Mesenchymal stem cell (in vitro differentiated cells and primary cell): ENCODE measurements around the gene STRAP.
A peak's percentile ranks its signal among the peaks of the same experiment; 100 is the strongest.

Source experiments
- DNase-seq: peaks from one replicate; pipeline ENCODE4 v3.0.0-alpha.2; 2013
- H2AFZ ChIP-seq: one replicate; pipeline ENCODE4 v1.6.1; 2013; ENCODE audit warnings: low read depth, mild to moderate bottlenecking, control low read depth, inconsistent platforms, low read length, moderate library complexity
- H2AK5ac ChIP-seq: 2 replicates; pipeline ENCODE4 v1.6.1; 2013; ENCODE audit warnings: low read length, moderate library complexity, mild to moderate bottlenecking, inconsistent platforms; ENCODE audit not compliant: severe bottlenecking
- H2BK120ac ChIP-seq: one replicate; pipeline ENCODE4 v1.6.1; 2013; ENCODE audit warnings: low read depth, mild to moderate bottlenecking, inconsistent platforms, low read length, moderate library complexity
- H2BK12ac ChIP-seq, 2 experiments: one replicate each; pipeline ENCODE4 v1.6.1; 2013; ENCODE audit warnings: inconsistent platforms in 2 of 2, low read length in 2 of 2, mild to moderate bottlenecking in 2 of 2, moderate library complexity in 2 of 2, control low read depth in 1 of 2
- H2BK15ac ChIP-seq: one replicate; pipeline ENCODE4 v1.6.1; 2013; ENCODE audit warnings: mild to moderate bottlenecking, low read depth, inconsistent platforms; ENCODE audit not compliant: poor library complexity, severe bottlenecking
- H2BK5ac ChIP-seq: 2 replicates; pipeline ENCODE4 v1.6.1; 2013; ENCODE audit warnings: low read depth, mild to moderate bottlenecking, low read length, control low read depth, inconsistent platforms; ENCODE audit not compliant: poor library complexity, severe bottlenecking
- H3K14ac ChIP-seq, 2 experiments: one replicate each; pipeline ENCODE4 v1.6.1; 2013; ENCODE audit warnings: inconsistent platforms in 2 of 2, low read length in 2 of 2, control low read depth in 1 of 2, mild to moderate bottlenecking in 1 of 2, moderate library complexity in 1 of 2
- H3K18ac ChIP-seq, 2 experiments: one replicate each; pipeline ENCODE4 v1.6.1; 2013; ENCODE audit warnings: inconsistent platforms in 2 of 2, low read length in 2 of 2, control low read depth in 1 of 2, low read depth in 1 of 2, mild to moderate bottlenecking in 1 of 2
- H3K23ac ChIP-seq, 2 experiments: one replicate each; pipeline ENCODE4 v1.6.1; 2013; ENCODE audit warnings: inconsistent platforms in 2 of 2, low read length in 2 of 2, mild to moderate bottlenecking in 2 of 2, moderate library complexity in 2 of 2, control low read depth in 1 of 2
- H3K27ac ChIP-seq: 2 replicates; pipeline ENCODE4 v1.5.1; 2013; ENCODE audit warnings: mild to moderate bottlenecking, moderate library complexity, low read length, control low read depth, inconsistent platforms; ENCODE audit not compliant: poor library complexity, severe bottlenecking
- H3K27me3 ChIP-seq, 2 experiments: 2 replicates each; pipeline versions ENCODE4 v1.6.1 to v1.7.0; 2013; ENCODE audit warnings: low read length in 2 of 2, mild to moderate bottlenecking in 2 of 2, moderate library complexity in 2 of 2, control low read depth in 1 of 2, inconsistent platforms in 1 of 2; ENCODE audit not compliant: control insufficient read depth in 1 of 2, insufficient read depth in 1 of 2
- H3K36me3 ChIP-seq, 2 experiments: 2 replicates each; pipeline versions ENCODE4 v1.6.1 to v1.7.0; 2013; ENCODE audit warnings: low read length in 2 of 2, control low read depth in 1 of 2, inconsistent platforms in 1 of 2, low read depth in 1 of 2, mild to moderate bottlenecking in 1 of 2; ENCODE audit not compliant: insufficient read depth in 2 of 2, control insufficient read depth in 1 of 2
- H3K4ac ChIP-seq, 2 experiments: one replicate each; pipeline ENCODE4 v1.6.1; 2013; ENCODE audit warnings: inconsistent platforms in 2 of 2, low read length in 2 of 2, mild to moderate bottlenecking in 2 of 2, moderate library complexity in 2 of 2, control low read depth in 1 of 2, low read depth in 1 of 2
- H3K4me1 ChIP-seq: 2 replicates; pipeline ENCODE4 v1.6.1; 2013; ENCODE audit warnings: low read depth, low read length, control low read depth; ENCODE audit not compliant: control insufficient read depth, insufficient read depth
- H3K4me2 ChIP-seq: 2 replicates; pipeline ENCODE4 v1.6.1; 2013; ENCODE audit warnings: low read length, mild to moderate bottlenecking, inconsistent platforms; ENCODE audit not compliant: poor library complexity, severe bottlenecking
- H3K4me3 ChIP-seq, 2 experiments: 2 replicates each; pipeline versions ENCODE4 v1.5.1 to v1.7.0; 2013; ENCODE audit warnings: low read length in 2 of 2, mild to moderate bottlenecking in 2 of 2, control low read depth in 1 of 2, low read depth in 1 of 2; ENCODE audit not compliant: insufficient read depth in 1 of 2
- H3K79me1 ChIP-seq: replicated peaks from 2 replicates; pipeline ENCODE4 v1.6.1; 2013; ENCODE audit warnings: mild to moderate bottlenecking, control low read depth, low read length, inconsistent platforms; ENCODE audit not compliant: poor library complexity, severe bottlenecking
- H3K9ac ChIP-seq: 2 replicates; pipeline ENCODE4 v1.7.0; 2013; ENCODE audit warnings: mild to moderate bottlenecking, low read length, moderate library complexity
- H3K9me3 ChIP-seq: 2 replicates; pipeline ENCODE4 v1.7.0; 2013; ENCODE audit warnings: mild to moderate bottlenecking, low read length; ENCODE audit not compliant: control insufficient read depth
- H4K8ac ChIP-seq: one replicate; pipeline ENCODE4 v1.6.1; 2013; ENCODE audit warnings: inconsistent platforms, mild to moderate bottlenecking, low read length, moderate library complexity
- H4K91ac ChIP-seq: one replicate; pipeline ENCODE4 v1.6.1; 2013; ENCODE audit warnings: mild to moderate bottlenecking, low read length, inconsistent platforms
- WGBS: methylation state at CpG from one replicate; pipeline ENCODE4 v1.1.7; 2013; ENCODE audit warnings: mixed read lengths; 5-methylcytosine and 5-hydroxymethylcytosine counted together

STRAP gene

DNA sequence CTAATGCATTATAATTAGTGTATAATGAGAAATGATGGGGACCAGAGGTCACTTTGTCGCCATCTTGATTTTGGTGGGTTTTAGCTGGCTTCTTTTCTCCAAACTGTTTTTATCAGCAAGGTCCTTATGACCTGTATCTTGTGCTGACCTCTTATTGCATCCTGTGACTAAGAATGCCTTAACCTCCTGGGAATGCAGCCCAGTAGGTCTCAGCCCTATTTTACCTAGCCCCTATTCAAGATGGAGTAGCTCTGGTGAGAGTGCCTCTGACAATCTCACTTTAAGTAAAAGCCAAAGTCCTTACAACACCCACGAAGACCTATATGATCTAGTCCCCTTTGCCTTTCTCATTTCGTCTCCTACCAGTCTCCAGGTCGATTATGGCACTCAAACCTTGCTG, 28.3 kb upstream of the STRAP start:
- Histone ChIP-seq H2BK12ac (peak overlapping the region in 1 of 2 experiments; percentile 92), H2AK5ac (peak overlapping the region; percentile 35)
- WGBS, result 97% methylated on average over 4 of the region's 4 CpGs

DNA sequence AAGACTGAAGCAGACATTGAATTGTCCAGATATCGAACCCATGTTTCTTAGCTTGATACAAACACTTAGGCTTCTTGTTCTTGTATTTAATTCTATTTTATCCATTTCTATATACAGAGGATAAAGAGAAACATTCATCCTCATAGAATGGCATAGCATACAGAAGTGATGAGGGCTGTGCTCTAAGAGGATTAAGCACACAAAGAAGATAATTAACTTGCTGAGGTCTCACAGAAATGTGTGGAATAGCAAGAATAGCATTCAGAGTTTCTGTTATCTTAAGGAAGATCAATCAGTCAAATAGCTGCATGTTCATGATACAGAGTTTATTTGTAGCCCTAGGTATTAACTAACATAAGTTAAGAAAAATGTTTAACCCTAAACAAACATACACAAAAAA, 27.3 kb upstream of the STRAP start:
- Histone ChIP-seq H2BK15ac (no peak overlapping the region), H3K18ac (no peak overlapping the region), H3K4ac (no peak overlapping the region), H3K27me3 (no peaks in the 10 kb centered on the region), H3K4me2 (no peak overlapping the region), H3K14ac (no peak overlapping the region), H2AFZ (no peak overlapping the region), H3K27ac (no peak overlapping the region), H3K4me1 (peaks cover 1% of the 10 kb centered on the region), H3K79me1 (no peaks in the 10 kb centered on the region), H3K9me3 (no peaks in the 10 kb centered on the region), H2BK5ac (no peak overlapping the region), H2BK120ac (no peak overlapping the region), H3K23ac (no peak overlapping the region), H3K36me3 (no peaks in the 10 kb centered on the region), H3K9ac (peak overlapping the region; percentile 69), H3K4me3 (no peak overlapping the region), H2BK12ac (no peak overlapping the region), H2AK5ac (no peak overlapping the region), H4K91ac (no peak overlapping the region), H4K8ac (no peak overlapping the region)
- 100% methylated on average over 1 of the region's 1 CpG for WGBS
- DNase-seq, result no peak

More for the DNA sequence above, 28.3 kb upstream of the STRAP start:
- Histone ChIP-seq H2BK15ac (no peak overlapping the region), H3K4me1 (peaks cover 1% of the 10 kb centered on the region), H3K18ac (peak overlapping the region in 1 of 2 experiments; percentile 29), H3K9ac (no peak overlapping the region), H2AFZ (no peak overlapping the region), H3K4me3 (no peak overlapping the region), H3K79me1 (no peaks in the 10 kb centered on the region), H3K4me2 (no peak overlapping the region), H3K4ac (no peak overlapping the region), H3K27ac (no peak overlapping the region), H3K27me3 (no peaks in the 10 kb centered on the region), H3K23ac (no peak overlapping the region), H3K14ac (no peak overlapping the region), H4K8ac (no peak overlapping the region), H3K36me3 (no peaks in the 10 kb centered on the region), H3K9me3 (no peaks in the 10 kb centered on the region), H2BK120ac (no peak overlapping the region), H4K91ac (no peak overlapping the region), H2BK5ac (no peak overlapping the region)
- DNase-seq, result no peak

DNA sequence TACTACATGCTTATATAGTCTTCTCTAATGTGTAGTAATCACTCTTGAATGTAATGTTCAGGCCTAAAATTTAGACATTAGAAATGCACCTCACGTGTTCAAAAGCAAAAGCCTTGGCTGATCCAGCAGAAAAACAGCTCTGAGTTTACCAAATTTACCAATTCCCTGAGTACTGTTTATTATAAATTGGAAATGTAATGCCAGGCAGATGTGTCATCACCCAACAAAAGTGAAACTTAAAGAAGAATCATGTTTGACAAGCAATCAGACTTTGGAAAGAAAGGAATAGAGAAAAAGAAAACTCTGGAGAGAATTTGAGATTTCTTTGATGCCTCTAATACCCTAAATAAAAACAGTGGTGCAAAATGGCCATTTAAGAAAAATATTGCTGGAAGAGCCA, 26.5 kb upstream of the STRAP start:
- Histone ChIP-seq H4K8ac (no peak overlapping the region), H3K9me3 (no peaks in the 10 kb centered on the region), H3K36me3 (no peaks in the 10 kb centered on the region), H4K91ac (no peak overlapping the region), H3K79me1 (no peaks in the 10 kb centered on the region), H2BK15ac (no peak overlapping the region), H3K9ac (peak overlapping the region; percentile 69), H3K4me2 (no peak overlapping the region), H2AFZ (no peak overlapping the region), H3K4me3 (no peak overlapping the region), H3K4ac (no peak overlapping the region), H2BK120ac (no peak overlapping the region), H3K27ac (peak overlapping the region; percentile 32), H3K27me3 (no peaks in the 10 kb centered on the region), H2AK5ac (no peak overlapping the region), H2BK5ac (no peak overlapping the region), H3K4me1 (peaks cover 1% of the 10 kb centered on the region), H2BK12ac (no peak overlapping the region), H3K18ac (no peak overlapping the region), H3K23ac (no peak overlapping the region), H3K14ac (no peak overlapping the region)
- peak; percentile 66 for DNase-seq
- no CpG with 5 or more reads among the region's 1 CpG for WGBS

DNA sequence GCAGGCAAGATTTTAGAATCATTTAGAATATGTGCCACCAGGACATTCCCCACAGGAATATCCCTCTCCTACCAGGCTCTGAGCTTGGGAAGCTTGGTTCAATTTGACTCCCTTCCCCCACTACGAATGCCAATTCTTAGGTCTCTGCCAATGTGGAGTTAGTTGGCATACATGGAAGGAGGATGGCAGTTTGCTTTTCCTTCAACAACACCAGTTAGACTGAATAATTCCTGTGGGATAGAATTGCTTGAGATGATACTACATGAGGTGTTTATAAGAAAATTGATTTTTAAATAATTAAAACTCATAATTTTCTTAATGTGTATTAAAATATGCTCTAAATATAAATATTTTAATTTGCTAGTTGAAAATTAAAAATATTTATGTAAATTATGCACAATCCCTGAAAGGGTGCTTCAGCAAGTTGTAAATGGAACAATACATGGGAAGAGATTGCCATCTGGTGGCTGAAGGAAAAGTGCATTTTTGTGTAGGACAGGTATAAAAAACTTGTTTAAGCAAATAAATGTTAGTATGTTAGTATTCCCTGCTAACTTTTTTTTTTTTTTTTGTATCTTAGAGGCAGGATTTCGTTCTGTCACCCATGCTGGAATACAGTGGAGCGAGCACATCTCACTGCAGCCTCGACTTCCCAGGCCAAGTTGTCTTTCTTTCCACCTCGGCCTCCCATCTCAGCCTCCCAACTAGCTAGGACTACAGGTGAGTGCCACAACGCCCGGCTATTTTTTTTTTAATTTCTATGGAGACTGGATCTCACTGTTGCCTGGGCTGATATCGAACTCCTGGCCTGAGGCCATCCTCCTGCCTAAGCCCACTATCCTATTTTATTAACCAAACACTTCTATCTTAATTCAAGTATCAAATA, 25.8 kb upstream of the STRAP start:
- Histone ChIP-seq H3K4ac (peak overlapping the region in 1 of 2 experiments; percentile 73), H4K91ac (no peak overlapping the region), H3K23ac (no peak overlapping the region), H3K9ac (peak overlapping the region; percentile 69), H3K4me3 (no peak overlapping the region), H3K27ac (peak overlapping the region; percentile 41), H2BK15ac (no peak overlapping the region), H4K8ac (no peak overlapping the region), H3K36me3 (no peaks in the 10 kb centered on the region), H3K14ac (no peak overlapping the region), H3K27me3 (no peaks in the 10 kb centered on the region), H3K4me2 (no peak overlapping the region), H2BK12ac (peak overlapping the region; percentile 59 to 83), H3K18ac (peak overlapping the region in 1 of 2 experiments; percentile 73), H2AFZ (no peak overlapping the region), H2AK5ac (peak overlapping the region; percentile 49), H3K4me1 (peaks cover 1% of the 10 kb centered on the region), H3K9me3 (no peaks in the 10 kb centered on the region), H2BK120ac (no peak overlapping the region), H2BK5ac (no peak overlapping the region), H3K79me1 (no peaks in the 10 kb centered on the region)
- WGBS, result 40% methylated on average over 7 of the region's 8 CpGs
- peak; percentile 78 for DNase-seq
